Measurements from ENCODE around the gene AUTS2.
A peak's percentile ranks its signal among the peaks of the same experiment; 100 is the strongest.

AUTS2 gene

DNA sequence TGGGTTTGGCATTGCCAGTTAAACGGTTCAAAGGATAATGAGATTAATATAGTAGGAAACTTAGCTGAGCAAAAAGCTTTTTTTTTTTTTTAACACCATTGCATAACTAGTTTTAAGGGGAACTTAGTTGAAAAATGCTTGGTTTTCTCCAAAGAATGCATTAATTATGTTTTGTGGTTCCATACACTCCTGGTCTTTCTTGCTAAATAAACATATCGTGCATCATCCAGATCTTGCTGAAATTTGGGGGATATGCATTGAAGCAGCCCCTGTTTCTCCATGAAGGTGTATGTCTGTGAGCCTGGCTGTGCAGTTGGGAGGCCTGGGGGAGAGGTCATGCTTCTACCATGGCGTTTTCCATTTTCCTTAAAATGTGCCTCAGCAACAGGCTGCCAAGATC, 975.4 kb downstream of the AUTS2 start:
- TF ChIP-seq, protein P1, sequence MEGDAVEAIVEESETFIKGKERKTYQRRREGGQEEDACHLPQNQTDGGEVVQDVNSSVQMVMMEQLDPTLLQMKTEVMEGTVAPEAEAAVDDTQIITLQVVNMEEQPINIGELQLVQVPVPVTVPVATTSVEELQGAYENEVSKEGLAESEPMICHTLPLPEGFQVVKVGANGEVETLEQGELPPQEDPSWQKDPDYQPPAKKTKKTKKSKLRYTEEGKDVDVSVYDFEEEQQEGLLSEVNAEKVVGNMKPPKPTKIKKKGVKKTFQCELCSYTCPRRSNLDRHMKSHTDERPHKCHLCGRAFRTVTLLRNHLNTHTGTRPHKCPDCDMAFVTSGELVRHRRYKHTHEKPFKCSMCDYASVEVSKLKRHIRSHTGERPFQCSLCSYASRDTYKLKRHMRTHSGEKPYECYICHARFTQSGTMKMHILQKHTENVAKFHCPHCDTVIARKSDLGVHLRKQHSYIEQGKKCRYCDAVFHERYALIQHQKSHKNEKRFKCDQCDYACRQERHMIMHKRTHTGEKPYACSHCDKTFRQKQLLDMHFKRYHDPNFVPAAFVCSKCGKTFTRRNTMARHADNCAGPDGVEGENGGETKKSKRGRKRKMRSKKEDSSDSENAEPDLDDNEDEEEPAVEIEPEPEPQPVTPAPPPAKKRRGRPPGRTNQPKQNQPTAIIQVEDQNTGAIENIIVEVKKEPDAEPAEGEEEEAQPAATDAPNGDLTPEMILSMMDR (IDR thresholded peaks at IDR 0.05; ENCODE audit: control insufficient read depth, extremely low read depth, insufficient read depth): no peak
- H3K4me3 ChIP-seq (ENCODE audit: low read depth, low read length): no peak overlapping the region
- no peak for DNase-seq (ENCODE audit: low read depth)

DNA sequence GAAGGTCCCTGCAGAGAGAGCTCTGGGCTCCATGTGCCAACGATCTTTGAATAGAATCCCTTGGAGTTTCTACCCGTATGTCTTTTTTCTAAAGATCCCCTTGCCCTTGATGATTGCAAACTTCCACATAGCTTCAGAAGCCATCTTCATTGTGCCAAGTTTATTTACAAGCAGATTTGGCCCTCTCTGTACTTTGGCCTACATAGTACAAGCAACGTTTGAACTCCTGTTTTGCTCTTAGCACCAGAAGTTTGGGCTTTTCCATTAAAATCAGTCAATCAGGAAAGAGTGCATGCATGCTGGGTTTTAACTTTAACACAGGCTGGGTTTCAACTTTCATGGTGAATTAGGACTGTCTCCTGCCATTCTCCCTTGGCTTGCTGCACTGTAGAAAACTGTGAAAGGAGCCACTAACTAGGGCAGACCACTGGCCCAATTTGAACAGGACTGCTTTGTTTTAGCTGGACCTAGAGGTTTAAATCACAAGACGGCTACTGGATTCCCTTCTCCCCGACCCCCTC, 976.1 kb downstream of the AUTS2 start:
- no peak for DNase-seq (ENCODE audit: low read depth)
- TF ChIP-seq, protein P1 (IDR thresholded peaks at IDR 0.05; ENCODE audit: control insufficient read depth, extremely low read depth, insufficient read depth): no peak
- H3K4me3 ChIP-seq (ENCODE audit: low read depth, low read length): no peak overlapping the region

DNA sequence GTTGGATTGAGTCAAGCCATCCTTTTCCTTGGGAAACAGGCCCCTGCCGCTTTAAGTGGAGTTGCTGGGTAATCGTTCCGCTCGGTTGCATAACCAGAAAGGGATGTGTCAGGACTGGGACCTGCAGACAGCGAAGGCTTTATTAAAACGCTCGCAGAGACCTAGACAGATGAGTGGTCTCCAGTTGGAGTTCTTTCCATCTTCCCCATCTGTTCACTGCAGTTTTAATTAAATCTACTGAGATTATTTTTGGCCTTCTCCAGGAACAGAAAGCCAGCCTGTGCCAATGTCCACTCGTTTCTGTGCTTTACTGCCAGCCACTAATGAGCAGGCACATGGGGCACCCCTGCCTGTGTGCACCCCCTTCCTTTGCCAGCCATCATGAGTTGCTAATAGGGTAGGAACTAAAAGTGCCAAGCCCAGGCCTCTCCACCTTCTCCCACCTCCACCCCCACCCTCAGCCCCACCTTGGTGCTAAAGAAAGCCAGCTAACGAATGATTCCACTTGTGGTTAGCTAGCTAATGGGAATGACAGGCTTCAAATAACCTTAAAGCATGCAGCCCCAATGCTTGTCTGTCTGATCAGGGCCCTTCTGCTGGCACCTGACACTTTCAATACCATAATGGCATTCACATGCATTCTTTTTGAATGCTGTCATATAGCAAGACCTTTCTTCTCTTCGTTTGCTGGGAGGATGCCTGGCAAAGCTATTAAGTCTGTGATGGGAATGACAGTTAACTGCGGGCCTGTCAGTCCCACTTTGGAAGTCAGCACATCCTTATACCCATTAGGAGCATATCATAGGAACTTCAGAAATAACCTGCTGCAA, 976.9 kb downstream of the AUTS2 start:
- no peak overlapping the region for H3K4me3 ChIP-seq (ENCODE audit: low read depth, low read length)
- TF ChIP-seq, protein P1 (IDR thresholded peaks at IDR 0.05; ENCODE audit: control insufficient read depth, extremely low read depth, insufficient read depth): no peak
- no peak for DNase-seq (ENCODE audit: low read depth)

DNA sequence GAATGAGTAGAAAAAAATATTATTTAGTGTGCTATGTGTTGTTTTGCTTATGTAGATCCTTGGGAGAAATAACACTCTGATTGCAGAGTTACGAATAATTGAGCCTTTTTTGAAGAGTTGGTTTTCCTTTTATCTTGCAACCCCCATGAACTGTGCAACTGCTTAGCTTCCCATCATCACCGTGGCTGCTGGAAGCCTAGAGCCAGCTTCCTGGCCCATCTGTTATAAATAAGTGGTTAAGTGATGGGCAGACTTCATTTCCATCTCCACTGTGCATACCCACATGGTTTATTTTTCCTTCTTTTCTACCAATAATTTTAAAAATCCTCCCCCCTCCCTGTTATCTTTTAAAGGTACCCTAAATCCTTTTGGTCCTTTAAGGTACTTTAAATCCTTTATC, 978.8 kb downstream of the AUTS2 start:
- DNase-seq (ENCODE audit: low read depth): no peak
- H3K4me3 ChIP-seq (ENCODE audit: low read depth, low read length): no peak overlapping the region
- TF ChIP-seq, protein P1 (IDR thresholded peaks at IDR 0.05; ENCODE audit: control insufficient read depth, extremely low read depth, insufficient read depth): no peak

DNA sequence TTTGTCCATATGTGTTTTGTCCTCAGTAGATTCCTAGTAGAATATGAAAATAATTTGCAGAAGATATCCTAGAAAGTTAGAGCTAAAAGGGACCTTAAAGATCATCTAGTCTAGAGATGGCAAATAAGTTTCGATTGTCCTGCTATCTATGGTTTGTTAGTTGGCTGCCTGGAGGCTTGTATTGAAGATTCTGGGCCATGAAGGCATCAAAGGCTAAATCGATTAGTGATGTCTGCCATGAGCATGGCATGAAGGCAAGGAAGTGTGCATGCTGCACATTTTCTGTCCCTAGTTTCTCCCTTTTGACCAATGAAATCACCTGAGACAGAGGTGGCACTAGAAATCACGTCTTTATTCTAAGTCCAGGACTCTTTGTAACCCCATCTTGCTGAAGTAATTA, 979.9 kb downstream of the AUTS2 start:
- H3K4me3 ChIP-seq (ENCODE audit: low read depth, low read length): no peak overlapping the region
- no peak for DNase-seq (ENCODE audit: low read depth)
- TF ChIP-seq, protein P1 (IDR thresholded peaks at IDR 0.05; ENCODE audit: control insufficient read depth, extremely low read depth, insufficient read depth): no peak

DNA sequence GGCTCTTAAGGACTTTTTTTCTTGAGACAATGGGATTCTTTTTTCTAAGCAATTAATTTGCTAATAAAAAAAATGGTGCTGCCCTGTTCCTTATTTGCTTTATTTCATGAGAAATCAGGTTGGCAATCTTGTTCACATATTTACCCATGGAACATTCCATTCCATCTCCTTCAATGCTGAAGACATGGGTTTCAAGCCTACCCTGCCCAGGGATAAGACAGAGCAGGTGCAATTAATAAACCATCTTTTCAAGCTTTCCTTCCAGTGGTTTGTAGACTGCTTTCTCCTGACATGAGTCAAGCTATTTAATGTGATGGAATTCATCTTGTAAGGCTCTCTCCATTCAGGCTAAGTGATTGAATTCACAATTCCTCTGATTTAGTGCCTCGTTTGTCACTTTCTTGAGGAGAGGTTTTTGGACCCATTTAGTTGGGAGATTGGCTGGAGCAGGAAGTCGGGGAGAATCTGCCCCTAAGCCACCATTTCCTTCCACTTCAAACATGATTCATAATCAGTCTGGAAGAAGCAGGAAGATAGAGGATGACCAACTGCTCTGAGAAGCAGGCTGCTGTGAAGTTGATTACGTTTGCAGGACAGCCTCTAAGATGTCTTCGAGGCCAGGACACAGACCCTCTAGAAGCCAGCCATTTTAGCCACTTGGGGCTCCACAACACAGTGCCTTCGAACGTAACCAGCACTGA, 981.3 kb downstream of the AUTS2 start:
- TF ChIP-seq, protein P1 (IDR thresholded peaks at IDR 0.05; ENCODE audit: control insufficient read depth, extremely low read depth, insufficient read depth): no peak
- peak; percentile 72 for DNase-seq (ENCODE audit: low read depth)
- H3K4me3 ChIP-seq (ENCODE audit: low read depth, low read length): no peak overlapping the region

All from LNCaP clone FGC (cell line).